GM21529 (cell line): ENCODE results near the gene PBRM1.

Experiments used
- ATAC-seq: cut with Tn5 transposase; IDR thresholded peaks from one replicate; pipeline ENCODE4 v1.9.1; 2021; ENCODE audit not compliant: unreplicated experiment

PBRM1 gene

GRCh38 chr3:52670621-52671521 lies 14.8 kb downstream of the PBRM1 start:
- peak; percentile 89 for ATAC-seq

DNA sequence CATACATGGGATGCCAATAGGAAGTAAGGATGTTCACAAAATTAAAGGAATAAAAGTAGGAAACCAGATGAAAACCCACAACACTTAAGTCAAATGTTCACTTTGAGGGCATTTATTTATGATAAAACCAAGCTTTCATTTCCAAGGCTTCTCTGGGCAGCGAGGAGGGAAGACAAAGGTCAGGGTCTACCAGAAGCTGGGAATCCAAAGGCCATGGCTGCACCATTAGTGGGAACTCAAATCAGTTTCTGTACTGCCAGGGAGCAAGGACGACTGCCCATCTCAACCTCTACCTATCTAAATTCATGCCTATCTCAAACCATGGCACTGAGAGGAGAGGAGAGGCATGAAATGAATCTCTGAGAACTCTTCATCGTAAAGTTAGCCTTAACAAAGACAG lies 22.6 kb downstream of the PBRM1 start:
- no peak for ATAC-seq

- ATAC-seq, result no peak
These were observed 25.7 kb downstream of the PBRM1 start for GRCh38 chr3:52660046-52660445.

- no peak for ATAC-seq
These were observed 29.8 kb downstream of the PBRM1 start for GRCh38 chr3:52655895-52656294.

DNA sequence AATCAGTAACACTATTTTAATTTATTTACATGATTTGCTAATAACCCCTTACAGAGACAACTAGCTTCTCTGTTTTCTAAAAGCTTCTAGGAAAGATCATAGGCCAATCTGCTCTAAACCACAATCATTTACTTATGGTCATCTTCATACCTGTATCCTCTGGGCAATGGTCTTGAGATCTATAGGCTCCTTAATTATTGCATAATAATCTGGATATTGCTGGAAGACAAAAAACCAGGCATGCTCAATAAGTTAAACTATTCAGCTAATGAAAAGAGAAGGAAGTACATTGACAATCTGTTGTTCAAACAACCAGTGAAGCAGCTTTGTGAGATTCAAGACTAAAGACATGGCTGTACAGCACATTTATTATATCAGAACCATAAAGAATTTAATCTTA lies 34.1 kb downstream of the PBRM1 start:
- ATAC-seq, result no peak

- ATAC-seq, result no peak
These were observed 35.3 kb downstream of the PBRM1 start for GRCh38 chr3:52650439-52650838.

DNA sequence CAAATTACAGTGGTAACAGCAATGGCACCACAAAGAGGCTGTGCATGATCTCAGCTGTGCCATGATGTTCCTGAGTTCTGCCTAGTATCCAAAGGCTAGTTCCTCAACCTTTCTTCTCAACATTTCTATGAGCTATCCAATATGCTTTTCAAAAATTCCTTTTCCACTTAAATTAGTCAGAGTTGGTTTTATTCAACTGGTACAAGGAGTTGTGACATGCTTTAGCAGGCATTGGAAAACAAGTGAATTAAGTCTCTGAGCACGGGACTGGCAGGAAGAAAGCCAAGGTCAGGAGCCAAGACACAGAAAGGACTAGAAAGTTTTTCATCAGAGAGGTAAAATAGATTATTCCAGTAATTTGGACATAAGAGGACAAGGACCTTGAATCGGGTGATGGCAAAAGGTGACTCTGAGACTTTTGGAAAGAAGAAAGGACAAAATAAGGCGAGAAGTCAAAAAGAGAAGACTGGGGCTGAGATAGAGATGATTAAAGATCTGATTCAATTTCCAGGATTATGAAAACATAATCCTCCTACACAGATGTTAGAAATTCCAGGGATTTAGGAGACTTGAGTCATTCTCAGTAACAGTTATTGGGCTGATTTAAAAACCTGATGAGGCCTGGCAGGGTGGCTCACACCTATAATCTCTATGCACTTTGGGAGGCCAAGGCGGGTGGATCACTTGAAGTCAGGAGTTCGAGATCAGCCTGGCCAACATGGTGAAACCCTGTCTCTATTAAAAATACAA lies 36.1 kb downstream of the PBRM1 start:
- ATAC-seq, result no peak

DNA sequence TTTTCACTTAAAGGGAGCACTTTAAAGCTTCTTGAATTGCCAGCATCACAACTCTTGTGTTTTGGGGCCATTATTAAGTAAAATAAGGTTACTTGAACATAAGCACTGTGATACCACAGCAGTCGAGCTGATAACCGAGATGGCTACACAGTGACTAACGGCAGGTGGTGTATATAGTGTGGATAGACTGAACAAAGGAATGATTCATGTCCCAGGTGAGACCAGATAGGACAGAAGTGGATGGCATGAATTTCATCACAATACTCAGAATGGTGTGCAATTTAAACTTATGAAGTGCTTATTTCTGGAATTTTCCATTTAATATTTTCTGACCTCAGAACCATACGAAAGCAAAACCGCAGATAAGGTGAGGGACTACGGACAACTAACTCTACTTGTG lies 40.2 kb downstream of the PBRM1 start:
- ATAC-seq, result no peak

DNA sequence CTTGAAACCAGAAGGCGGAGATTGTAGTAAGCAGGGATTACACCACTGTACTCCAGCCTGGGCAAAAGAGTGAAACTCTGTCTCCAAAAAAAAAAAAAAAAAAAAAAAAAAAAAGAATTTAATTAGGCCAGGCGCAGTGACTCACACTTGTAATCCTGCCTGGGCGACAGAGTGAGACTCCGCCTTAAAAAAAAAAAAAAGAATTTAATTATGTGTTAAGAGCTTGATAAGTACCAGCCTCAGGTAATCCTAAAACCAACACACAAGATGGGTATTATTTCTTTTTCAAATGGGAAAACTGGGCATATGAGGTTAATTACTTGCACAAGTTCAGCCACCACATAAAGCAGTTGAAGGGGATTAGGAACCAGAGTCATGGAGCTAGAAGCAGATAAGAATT lies 49.0 kb downstream of the PBRM1 start:
- ATAC-seq, result no peak

DNA sequence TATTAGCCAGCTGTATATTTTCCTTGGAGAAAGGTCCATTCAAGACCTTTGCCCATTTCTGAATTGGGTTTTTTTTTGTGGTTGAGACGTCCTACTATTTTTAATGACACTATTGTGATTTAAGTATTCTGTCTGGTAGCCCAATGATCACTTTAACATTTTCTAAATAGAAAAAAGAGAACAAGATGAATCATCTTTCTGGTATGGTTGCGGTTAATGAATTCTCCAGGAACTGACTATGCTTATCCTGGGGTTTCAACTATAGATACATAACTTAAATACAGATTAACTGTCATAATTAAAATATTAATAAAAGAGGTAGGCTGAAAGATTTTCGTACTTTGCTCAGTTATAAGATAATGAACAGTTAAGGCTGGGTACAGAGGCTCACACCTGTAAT lies 51.9 kb downstream of the PBRM1 start:
- ATAC-seq, result no peak

GRCh38 chr3:52625041-52625440 lies 60.7 kb downstream of the PBRM1 start:
- no peak for ATAC-seq

- ATAC-seq, result no peak
These were observed 62.4 kb downstream of the PBRM1 start for GRCh38 chr3:52623234-52623792.

DNA sequence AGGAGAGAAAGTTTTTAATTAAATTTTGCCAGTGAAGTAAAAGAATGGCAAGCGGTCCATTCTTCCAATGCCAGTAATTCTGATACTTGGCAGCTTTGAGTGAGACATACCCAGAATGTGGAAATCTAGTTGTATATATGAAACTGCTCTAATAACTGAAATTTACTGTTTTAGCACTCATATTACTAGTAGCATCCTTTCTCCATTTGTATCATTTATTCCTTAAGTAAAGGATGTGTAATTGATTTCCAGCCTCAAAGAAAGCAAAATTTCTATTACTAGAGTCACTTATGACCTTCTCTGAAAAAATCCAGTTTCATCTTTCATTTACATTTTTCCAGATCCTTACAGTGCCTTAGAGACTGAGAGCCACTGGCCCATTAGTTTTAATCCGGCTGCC lies 65.1 kb downstream of the PBRM1 start:
- no peak for ATAC-seq

GRCh38 chr3:52615166-52615565 lies 70.5 kb downstream of the PBRM1 start:
- no peak for ATAC-seq

GRCh38 chr3:52614689-52615088 lies 71.0 kb downstream of the PBRM1 start:
- no peak for ATAC-seq

DNA sequence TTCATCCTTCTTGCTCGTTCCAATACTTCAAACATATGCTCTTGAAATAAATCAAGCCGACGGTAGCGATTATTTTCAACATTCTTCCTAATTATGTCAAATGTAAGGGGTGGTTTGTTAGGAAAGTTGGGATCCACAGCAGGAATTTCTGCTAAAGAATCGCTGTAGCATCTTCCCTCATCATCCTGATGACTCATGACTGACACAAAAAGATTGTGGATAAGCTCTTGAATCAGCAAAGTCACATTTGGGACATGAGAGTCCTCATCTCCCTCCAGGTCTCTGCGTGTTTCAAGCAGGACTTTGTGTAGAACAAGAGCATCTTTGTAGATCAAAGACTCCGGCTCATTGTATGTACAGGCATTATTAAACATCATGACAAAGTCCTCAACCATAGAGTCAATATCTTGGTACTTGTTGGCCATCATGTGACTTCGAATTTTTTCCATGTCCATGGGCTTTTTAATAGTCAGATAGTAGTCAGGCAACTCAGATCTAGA lies 76.3 kb downstream of the PBRM1 start:
- ATAC-seq, result no peak

DNA sequence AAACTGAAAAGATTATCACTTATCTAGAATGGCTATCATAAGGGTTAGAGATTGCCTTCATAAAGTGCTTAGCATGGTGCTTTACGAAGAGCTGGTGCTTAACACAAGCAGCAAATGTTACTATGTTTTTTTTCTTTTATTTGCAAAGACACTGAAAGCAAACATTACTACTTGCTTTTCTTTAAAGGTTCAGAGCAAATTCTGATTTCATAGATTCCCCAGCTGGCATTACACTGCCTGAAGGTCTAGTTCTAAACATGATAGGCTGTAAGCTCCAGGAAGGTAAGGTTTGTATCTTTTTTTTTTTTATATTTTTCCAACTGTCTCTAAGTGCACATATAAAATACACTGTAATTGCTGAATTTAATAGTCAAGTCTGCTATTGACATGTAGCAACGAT lies 77.4 kb downstream of the PBRM1 start:
- no peak for ATAC-seq

DNA sequence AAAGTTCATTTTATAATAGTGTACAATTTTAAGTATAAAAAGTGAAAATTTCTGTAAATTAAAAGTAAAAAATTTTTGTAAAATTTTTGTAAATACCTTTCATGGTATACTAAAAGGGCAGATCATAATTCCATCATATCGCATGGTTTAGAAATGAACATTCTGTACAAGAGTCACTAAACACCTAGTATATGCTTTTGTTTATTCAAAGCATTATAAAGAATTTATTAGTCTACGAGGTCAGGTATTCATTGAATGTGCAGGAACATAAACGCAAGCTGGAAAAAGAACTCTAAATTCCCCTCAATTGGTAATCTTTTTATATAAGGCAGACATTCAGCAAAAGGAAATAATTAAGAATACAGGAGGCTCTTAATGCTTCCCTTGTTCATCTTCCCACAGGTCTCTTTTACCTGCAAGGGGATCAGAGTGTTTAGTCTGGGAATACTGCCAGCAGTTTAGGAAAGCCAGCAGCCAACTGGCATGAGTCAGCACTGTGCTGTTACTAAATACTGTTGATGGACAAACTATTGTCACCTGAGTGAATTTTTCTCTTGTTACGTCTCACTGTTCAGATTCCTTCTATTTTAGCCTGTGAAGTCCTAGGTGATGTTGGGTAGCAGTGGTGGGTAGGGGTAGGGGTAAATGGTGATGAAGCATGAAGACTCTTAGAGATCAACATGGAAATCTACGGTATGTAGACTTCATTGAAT lies 79.2 kb downstream of the PBRM1 start:
- no peak for ATAC-seq

DNA sequence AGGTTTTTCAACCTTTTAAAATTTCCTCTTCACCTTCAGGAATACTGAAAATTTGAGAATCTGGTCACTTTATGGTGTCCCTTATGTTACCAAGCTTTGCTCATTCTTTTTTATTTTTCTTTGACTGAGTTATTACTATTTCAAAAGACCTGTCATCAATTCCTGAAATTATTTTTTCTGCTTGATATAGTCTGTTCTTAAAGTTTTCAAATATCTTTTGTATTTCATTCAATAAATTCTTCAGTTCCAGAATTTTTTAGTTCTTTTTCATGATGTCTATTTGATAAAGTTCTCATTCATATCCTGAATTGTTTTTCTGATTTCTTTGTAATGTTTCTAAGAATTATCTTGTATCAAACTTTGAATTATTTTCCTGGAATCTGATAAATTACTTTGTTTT lies 85.5 kb downstream of the PBRM1 start:
- ATAC-seq, result no peak

GRCh38 chr3:52596658-52597265 lies 89.0 kb downstream of the PBRM1 start:
- no peak for ATAC-seq

DNA sequence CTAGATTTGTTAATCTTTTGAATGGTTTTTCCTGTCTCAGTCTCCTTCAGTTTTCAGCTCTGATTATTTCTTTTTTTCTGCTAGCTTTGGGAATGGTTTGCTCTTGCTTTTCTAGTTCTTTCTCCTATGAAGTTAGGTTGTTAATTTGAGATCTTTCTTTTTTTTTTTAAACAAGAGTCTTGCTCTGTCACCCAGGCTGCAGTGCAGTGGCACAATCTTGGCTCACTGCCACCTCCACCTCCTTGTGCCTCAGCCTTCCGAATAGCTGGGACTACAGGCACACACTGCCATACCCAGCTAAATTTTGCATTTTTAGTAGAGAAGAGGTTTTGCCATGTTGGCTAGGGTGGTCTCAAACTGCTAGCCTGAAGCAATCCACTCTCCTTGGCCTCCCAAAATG lies 92.6 kb downstream of the PBRM1 start:
- ATAC-seq, result no peak
